ENCODE results near the gene SCAP.
A peak's percentile ranks its signal among the peaks of the same experiment; 100 is the strongest.

SCAP gene

DNA sequence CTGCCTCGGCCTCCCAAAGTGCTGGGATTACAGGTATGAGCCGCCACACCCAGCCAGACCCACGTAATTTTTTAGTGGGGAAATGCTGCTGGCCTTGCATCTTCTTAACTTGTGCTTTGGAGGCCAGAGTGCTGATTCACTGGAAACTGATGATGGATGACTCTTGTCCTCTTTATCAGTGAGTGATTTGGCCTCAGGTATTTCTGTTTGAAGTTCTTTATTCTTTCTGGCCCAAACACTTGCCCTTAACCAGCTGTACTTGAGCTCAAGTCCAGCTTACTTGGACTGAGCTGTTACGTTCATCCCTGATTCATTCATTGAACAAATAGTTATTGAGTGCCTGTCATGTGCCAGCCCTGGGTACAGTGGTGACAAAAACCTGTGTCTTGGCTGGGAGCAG is 90.7 kb downstream of the SCAP start:
- in situ Hi-C loops (cut with HindIII; ENCODE audit: low pct_ligation_motif_present, low sequenced_read_pairs), result no loop called here
- Histone ChIP-seq H3K36me3 (replicated peaks) (peaks cover 2% of the 10 kb centered on the region), H3K27me3 (replicated peaks) (no peaks in the 10 kb centered on the region), H3K27ac (no peak overlapping the region), H3K4me3 (ENCODE audit: low read depth, low read length) (no peak overlapping the region)
- TF ChIP-seq, protein P1, sequence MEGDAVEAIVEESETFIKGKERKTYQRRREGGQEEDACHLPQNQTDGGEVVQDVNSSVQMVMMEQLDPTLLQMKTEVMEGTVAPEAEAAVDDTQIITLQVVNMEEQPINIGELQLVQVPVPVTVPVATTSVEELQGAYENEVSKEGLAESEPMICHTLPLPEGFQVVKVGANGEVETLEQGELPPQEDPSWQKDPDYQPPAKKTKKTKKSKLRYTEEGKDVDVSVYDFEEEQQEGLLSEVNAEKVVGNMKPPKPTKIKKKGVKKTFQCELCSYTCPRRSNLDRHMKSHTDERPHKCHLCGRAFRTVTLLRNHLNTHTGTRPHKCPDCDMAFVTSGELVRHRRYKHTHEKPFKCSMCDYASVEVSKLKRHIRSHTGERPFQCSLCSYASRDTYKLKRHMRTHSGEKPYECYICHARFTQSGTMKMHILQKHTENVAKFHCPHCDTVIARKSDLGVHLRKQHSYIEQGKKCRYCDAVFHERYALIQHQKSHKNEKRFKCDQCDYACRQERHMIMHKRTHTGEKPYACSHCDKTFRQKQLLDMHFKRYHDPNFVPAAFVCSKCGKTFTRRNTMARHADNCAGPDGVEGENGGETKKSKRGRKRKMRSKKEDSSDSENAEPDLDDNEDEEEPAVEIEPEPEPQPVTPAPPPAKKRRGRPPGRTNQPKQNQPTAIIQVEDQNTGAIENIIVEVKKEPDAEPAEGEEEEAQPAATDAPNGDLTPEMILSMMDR (IDR thresholded peaks at IDR 0.05; ENCODE audit: low read depth, low read length, missing control alignments), result no peak
- DNase-seq, result no peak

DNA sequence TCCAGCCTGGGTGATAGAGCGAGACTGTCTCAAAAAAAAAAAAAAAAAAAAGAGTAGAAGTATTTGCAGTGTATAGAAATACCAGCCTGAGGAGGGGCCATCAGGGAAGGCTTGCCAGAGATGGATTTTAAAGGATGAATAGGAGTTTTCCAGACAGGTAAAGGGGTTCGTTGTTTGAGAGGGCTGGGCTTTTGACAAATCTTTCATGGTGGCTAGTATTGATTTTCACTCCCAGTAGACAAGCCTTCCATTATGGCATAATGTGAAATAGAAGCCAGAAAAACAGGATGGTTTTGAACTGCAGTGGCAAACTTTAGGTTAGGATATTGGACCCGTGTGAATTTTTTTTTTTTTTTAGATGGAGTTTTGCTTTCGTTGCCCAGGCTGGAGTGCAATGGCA is 91.3 kb downstream of the SCAP start:
- H3K4me3 ChIP-seq (ENCODE audit: low read depth, low read length), result no peak overlapping the region
- H3K27me3 ChIP-seq (replicated peaks), result no peaks in the 10 kb centered on the region
- H3K36me3 ChIP-seq (replicated peaks), result peaks cover 2% of the 10 kb centered on the region
- TF ChIP-seq, protein P1 (IDR thresholded peaks at IDR 0.05; ENCODE audit: low read depth, low read length, missing control alignments), result no peak
- no peak overlapping the region for H3K27ac ChIP-seq
- in situ Hi-C loops (cut with HindIII; ENCODE audit: low pct_ligation_motif_present, low sequenced_read_pairs), result no loop called here
- DNase-seq, result no peak

DNA sequence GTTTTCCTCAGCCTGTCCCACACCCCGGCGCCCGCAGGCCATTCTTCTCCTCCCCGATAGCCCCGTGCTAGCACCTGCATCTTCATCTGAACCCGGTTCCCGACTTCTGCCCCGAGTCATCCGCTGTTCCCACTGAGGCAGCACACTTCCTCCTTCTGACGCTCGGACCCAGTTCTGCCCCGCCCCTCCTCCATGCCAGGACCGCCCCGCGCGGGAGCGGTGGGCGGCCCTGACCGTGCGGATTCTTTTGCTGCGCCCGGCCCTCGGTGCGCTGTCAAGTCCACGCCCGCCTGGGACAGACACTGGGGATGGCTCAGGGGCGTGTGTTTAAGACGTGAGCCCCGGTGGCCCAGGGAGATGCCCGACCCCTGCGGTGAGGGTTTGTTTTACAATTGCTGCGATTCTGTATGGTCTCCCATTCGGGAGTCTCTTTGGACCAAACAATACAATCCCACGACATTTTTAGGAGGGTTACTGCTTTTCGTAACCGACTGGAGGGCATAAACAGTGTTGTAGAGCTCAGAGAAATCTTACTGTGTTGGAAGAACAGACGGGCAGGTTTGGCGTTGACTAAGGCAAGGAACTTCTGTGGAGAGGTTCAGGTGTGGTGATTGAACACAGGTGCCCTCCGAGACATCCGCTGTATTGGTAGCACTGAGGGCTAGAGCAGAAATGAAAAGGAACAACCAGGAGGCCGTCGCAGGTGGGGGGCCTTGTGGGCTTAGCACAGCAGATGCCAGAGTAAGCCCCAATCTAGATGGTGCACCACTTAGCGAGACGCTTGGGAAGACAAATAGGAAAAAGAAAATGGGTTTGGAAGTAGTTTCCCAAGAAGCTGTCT is 94.2 kb downstream of the SCAP start:
- in situ Hi-C loops (cut with HindIII; ENCODE audit: low pct_ligation_motif_present, low sequenced_read_pairs), result no loop called here
- H3K4me3 ChIP-seq (ENCODE audit: low read depth, low read length), result peak overlapping the region; percentile 99

DNA sequence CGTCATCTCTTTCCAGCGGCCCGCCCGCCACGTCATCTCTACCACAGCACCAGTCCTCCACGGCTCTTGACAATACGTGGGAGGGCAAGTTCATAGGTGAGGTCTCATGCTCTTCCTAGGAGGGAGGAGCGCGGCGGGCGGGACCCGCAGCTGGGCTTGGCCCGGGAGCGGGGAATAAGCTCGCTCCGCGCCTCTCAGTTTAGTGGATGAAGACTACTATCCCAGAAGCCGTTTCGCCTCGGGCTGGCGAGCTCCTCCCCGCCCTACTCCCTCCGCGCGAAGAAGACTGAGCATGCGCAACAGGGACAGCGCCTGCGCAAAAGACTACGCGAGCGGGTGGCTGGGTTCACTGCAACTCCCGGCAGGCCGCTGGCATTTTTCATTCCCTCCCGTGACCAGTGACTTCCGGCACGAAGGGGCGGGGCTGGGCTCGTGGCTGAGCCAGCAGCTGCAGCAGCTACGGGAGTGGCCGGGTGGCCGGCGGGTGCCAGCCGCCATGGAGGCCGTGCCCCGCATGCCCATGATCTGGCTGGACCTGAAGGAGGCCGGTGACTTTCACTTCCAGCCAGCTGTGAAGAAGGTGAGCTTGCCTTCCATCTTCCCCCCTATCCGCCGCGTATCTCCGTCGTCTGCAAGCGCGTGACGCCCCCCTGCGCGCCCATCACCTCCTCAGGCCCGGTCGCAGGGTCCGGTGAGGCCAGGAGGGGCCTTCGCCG is 95.0 kb downstream of the SCAP start, which contains the start of gene PTPN23:
PTPN23 (plus strand) TSS at position 421 of the 716 bp plus-strand sequence; CDS start at position 497, 76 bp downstream.
- Histone ChIP-seq H3K4me3 (ENCODE audit: low read depth, low read length) (peak within 1 kb of the TSS; percentile 99), H3K36me3 (replicated peaks) (peaks cover 2% of the 10 kb centered on the region), H3K27ac (peak within 1 kb of the TSS; percentile 96), H3K27me3 (replicated peaks) (no peaks in the 10 kb centered on the region)
- TF ChIP-seq, protein P1 (IDR thresholded peaks at IDR 0.05; ENCODE audit: low read depth, low read length, missing control alignments), result no peak
- peak; percentile 96 for DNase-seq
- in situ Hi-C loops (cut with HindIII; ENCODE audit: low pct_ligation_motif_present, low sequenced_read_pairs), result no loop called here

More for the DNA sequence above, 94.2 kb downstream of the SCAP start:
- Histone ChIP-seq H3K36me3 (replicated peaks) (peaks cover 2% of the 10 kb centered on the region), H3K27ac (peak overlapping the region; percentile 96), H3K27me3 (replicated peaks) (no peaks in the 10 kb centered on the region)
- TF ChIP-seq, protein P1 (IDR thresholded peaks at IDR 0.05; ENCODE audit: low read depth, low read length, missing control alignments), result no peak
- peak; percentile 82 for DNase-seq

DNA sequence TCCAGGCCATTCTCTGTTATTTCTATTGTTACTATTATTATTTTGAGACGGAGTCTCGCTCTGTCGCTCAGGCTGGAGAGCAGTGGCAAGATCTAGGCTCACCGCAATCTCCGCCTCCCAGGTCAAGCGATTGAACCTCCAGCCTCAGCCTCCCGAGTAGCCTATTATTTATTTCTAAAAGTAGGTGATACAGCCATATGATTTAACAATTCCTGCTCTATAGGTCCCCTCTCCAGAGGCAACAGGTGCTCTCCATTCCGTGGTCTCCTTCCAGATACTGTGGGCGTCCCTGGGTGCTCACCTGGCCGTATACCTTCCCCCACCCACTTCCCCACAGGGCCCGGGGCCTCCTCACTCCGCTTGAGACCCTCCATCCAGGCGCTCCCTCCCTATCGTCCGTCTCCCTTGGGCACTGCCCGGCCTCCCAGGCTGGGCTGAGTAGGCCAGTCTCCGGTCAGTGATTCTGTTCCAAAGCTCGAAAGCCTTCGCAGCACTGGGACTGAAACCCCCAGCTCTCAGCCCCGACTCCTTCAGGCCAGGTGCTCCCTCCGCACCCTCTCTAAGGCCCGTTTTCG is 95.6 kb downstream of the SCAP start:
- in situ Hi-C loops (cut with HindIII; ENCODE audit: low pct_ligation_motif_present, low sequenced_read_pairs), result no loop called here

More for the DNA sequence above, 95.6 kb downstream of the SCAP start:
- Histone ChIP-seq H3K27me3 (replicated peaks) (no peaks in the 10 kb centered on the region), H3K4me3 (ENCODE audit: low read depth, low read length) (peak overlapping the region; percentile 99), H3K36me3 (replicated peaks) (no peaks in the 10 kb centered on the region), H3K27ac (peak overlapping the region; percentile 96)
- TF ChIP-seq, protein P1 (IDR thresholded peaks at IDR 0.05; ENCODE audit: low read depth, low read length, missing control alignments), result peak; percentile 11
- DNase-seq, result no peak

Data from brain microvascular endothelial cell (primary cell).